GM12801 (cell line): Measurements from ENCODE around the gene CLIC1.

Source experiments
- CTCF ChIP-seq: IDR thresholded peaks from one replicate; pipeline ENCODE4 v1.5.1; 2011; ENCODE audit warnings: control low read depth; ENCODE audit not compliant: insufficient read length; ENCODE audit errors: extremely low read depth

The CLIC1 gene

GRCh38 chr6:31734821-31735406 lies 1.4 kb downstream of the CLIC1 start:
- TF ChIP-seq CTCF = no peak

- no peak for TF ChIP-seq CTCF
These were observed 2.0 kb downstream of the CLIC1 start for GRCh38 chr6:31734247-31734820.

- TF ChIP-seq CTCF = no peak
These were observed 2.6 kb downstream of the CLIC1 start for GRCh38 chr6:31733734-31734133.

- TF ChIP-seq CTCF = no peak
These were observed 4.3 kb downstream of the CLIC1 start for GRCh38 chr6:31732029-31732428.

- no peak for TF ChIP-seq CTCF
These were observed 5.7 kb downstream of the CLIC1 start for GRCh38 chr6:31730631-31731086.

GRCh38 chr6:31729979-31730630 lies 6.2 kb downstream of the CLIC1 start:
- no peak for TF ChIP-seq CTCF

GRCh38 chr6:31729515-31729978 lies 6.8 kb downstream of the CLIC1 start:
- no peak for TF ChIP-seq CTCF
